Right renal cortex interstitium (tissue), 3 donors: ENCODE results near the gene HNRNPA1L2. TPM values are rescaled to one million over a fixed set of nuclear protein-coding genes. Genes with fewer than 3 reads are reported as not detected.
"Not testable (repeated sequence)": the region's sequence is repeated elsewhere in the genome, so short reads cannot be mapped to it uniquely, and the experiment has no call there.

Experiments used
- DNase-seq, 3 donors: peaks; one replicate each; pipeline ENCODE4 v3.0.0-alpha.2; 2013; ENCODE audit warnings: low read depth in 3 of 3, low spot score in 2 of 3
- polyA plus RNA-seq, 3 donors: library from polyadenylated mRNA; unstranded; fragments of 120-200 nt; gene quantifications; one replicate each; pipeline ENCODE4 v1.2.1, GENCODE V29; 2013; ENCODE audit not compliant: insufficient read length in 3 of 3

HNRNPA1L2 gene
- polyA plus RNA-seq, 3 donors: 22.8 to 27.4 (median 23.8) TPM

GRCh38 chr13:52644108-52644507 lies 1.9 kb downstream of the HNRNPA1L2 start:
- DNase-seq: no peak

GRCh38 chr13:52646967-52647366 lies 4.7 kb downstream of the HNRNPA1L2 start:
- no peak for DNase-seq

GRCh38 chr13:52650731-52651130 lies 8.5 kb downstream of the HNRNPA1L2 start:
- DNase-seq: no peak

GRCh38 chr13:52651897-52652195 lies 9.6 kb downstream of the HNRNPA1L2 start:
- DNase-seq: no peak

GRCh38 chr13:52652196-52652979 lies 10.2 kb downstream of the HNRNPA1L2 start, which contains the start of gene SUGT1:
Gene SUGT1 (plus strand): TSS chr13:52652836. CDS start chr13:52652921, 85 bp downstream.
- peak; percentile 95 to 98 (median 95) for DNase-seq

GRCh38 chr13:52652980-52653303 lies 10.7 kb downstream of the HNRNPA1L2 start:
- no peak for DNase-seq

GRCh38 chr13:52659340-52659739 lies 17.1 kb downstream of the HNRNPA1L2 start:
- DNase-seq: no peak

- no peak for DNase-seq
Measured at GRCh38 chr13:52664272-52664671, 22.0 kb downstream of the HNRNPA1L2 start.

- no peak for DNase-seq
Measured at GRCh38 chr13:52665325-52665724, 23.1 kb downstream of the HNRNPA1L2 start.

GRCh38 chr13:52669677-52670076 lies 27.4 kb downstream of the HNRNPA1L2 start:
- no peak for DNase-seq

GRCh38 chr13:52670726-52671125 lies 28.5 kb downstream of the HNRNPA1L2 start:
- no peak for DNase-seq

GRCh38 chr13:52673465-52673864 lies 31.2 kb downstream of the HNRNPA1L2 start:
- no peak for DNase-seq

GRCh38 chr13:52677823-52678222 lies 35.6 kb downstream of the HNRNPA1L2 start:
- DNase-seq: no peak

- not testable (repeated sequence) for DNase-seq
Measured at GRCh38 chr13:52685806-52686205, 43.6 kb downstream of the HNRNPA1L2 start.

- DNase-seq: no peak
Measured at GRCh38 chr13:52686376-52686775, 44.1 kb downstream of the HNRNPA1L2 start.

Other genes starting within 250 kb of the HNRNPA1L2 start
- 1 to 10 TPM; 7.5 to 8.0 (median 7.8) TPM for gene THSD1, start 236.3 kb upstream of the HNRNPA1L2 start, polyA plus RNA-seq
- 10 to 100 TPM; 46.5 to 51.5 (median 49.4) TPM for gene VPS36, start 191.8 kb upstream of the HNRNPA1L2 start, polyA plus RNA-seq
- 10 to 100 TPM; 49.9 to 63.9 (median 59.9) TPM for gene CKAP2, start 187.0 kb upstream of the HNRNPA1L2 start, polyA plus RNA-seq
- gene SUGT1, start 10.4 kb downstream of the HNRNPA1L2 start, polyA plus RNA-seq: 10 to 100 TPM; 52.2 to 55.4 (median 53.9) TPM
- 1 to 10 TPM in 1 of 3 donors, under 1 TPM in 2; 0.72 to 1.4 (median 0.93) TPM for gene CNMD, start 97.4 kb downstream of the HNRNPA1L2 start, polyA plus RNA-seq
- under 1 TPM in 2 of 3 donors, not detected in 1; 0.03 to 0.14 TPM for gene PCDH8, start 206.2 kb downstream of the HNRNPA1L2 start, polyA plus RNA-seq